Measurements from ENCODE around the gene CSNK2A1.

CSNK2A1 gene

DNA sequence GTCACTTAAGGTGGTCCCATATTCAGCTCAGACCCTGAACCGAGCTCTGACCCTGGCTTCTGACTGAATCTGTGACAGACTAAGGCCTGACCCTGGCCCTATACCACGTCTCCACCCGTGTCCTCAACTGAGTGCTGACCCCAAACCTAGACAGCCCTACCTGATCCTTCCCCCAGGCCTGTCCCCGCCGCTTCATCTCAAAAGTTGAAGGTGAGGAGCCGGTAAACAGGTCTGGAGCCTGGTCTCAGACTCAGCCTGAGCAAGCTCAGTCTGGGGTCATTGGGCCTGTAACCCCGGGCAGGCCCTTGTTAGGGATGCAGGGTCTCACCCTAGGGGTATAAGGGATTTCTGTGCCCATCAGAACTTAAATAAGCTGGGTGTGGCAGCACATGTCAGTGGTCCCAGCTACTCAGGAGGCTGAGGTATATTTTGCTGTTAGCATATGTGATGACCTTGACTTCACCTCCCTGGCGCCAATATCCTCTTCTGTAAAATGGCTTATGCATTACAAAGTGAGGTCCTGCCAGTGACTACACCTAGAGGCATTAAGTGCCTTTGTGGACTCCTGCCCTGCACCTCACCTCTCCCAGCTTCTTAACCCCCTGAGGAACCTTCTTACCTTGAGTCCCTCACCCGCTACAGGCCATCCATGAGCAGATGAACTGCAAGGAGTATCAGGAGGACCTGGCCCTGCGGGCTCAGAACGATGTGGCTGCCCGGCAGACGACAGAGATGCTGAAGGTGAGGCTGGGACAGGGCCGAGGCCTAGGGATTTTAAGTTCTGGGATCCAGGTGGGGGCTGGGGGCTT is 115.5 kb downstream of the CSNK2A1 start:
- Histone ChIP-seq H3K79me2 (ENCODE audit: low read length) (no peaks in the 10 kb centered on the region), H3K4me2 (ENCODE audit: low read depth, low read length) (no peak overlapping the region), H3F3A (ENCODE audit: insufficient read depth, low read length) (no peaks in the 10 kb centered on the region), H3K4me1 (ENCODE audit: low read length) (no peaks in the 10 kb centered on the region), H2AFZ (ENCODE audit: low read length) (no peak overlapping the region), H3K36me3 (replicated peaks; ENCODE audit: insufficient read depth, low read length) (no peaks in the 10 kb centered on the region), H4K20me1 (ENCODE audit: insufficient read depth, low read length) (no peaks in the 10 kb centered on the region), H3K9ac (ENCODE audit: low read length) (no peak overlapping the region), H3K27ac (ENCODE audit: low read length) (no peak overlapping the region), H3K9me3 (replicated peaks; ENCODE audit: insufficient read depth, low read length) (no peaks in the 10 kb centered on the region), H3K27me3 (replicated peaks; ENCODE audit: insufficient read depth, low read length) (no peaks in the 10 kb centered on the region), H3K4me3 (ENCODE audit: low read length) (no peak overlapping the region), H3K9me2 (replicated peaks; ENCODE audit: insufficient read depth, low read length) (no peaks in the 10 kb centered on the region)
- DNase-seq = no peak
- TF ChIP-seq EZH2 (optimal IDR thresholded peaks at IDR 0.05; ENCODE audit: low read depth, low read length) = no peak
- TF ChIP-seq, protein P1, sequence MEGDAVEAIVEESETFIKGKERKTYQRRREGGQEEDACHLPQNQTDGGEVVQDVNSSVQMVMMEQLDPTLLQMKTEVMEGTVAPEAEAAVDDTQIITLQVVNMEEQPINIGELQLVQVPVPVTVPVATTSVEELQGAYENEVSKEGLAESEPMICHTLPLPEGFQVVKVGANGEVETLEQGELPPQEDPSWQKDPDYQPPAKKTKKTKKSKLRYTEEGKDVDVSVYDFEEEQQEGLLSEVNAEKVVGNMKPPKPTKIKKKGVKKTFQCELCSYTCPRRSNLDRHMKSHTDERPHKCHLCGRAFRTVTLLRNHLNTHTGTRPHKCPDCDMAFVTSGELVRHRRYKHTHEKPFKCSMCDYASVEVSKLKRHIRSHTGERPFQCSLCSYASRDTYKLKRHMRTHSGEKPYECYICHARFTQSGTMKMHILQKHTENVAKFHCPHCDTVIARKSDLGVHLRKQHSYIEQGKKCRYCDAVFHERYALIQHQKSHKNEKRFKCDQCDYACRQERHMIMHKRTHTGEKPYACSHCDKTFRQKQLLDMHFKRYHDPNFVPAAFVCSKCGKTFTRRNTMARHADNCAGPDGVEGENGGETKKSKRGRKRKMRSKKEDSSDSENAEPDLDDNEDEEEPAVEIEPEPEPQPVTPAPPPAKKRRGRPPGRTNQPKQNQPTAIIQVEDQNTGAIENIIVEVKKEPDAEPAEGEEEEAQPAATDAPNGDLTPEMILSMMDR (IDR thresholded peaks at IDR 0.05; ENCODE audit: low read length) = no peak
- TF ChIP-seq EZH2phosphoT487 (IDR thresholded peaks at IDR 0.05; ENCODE audit: low read length) = no peak

DNA sequence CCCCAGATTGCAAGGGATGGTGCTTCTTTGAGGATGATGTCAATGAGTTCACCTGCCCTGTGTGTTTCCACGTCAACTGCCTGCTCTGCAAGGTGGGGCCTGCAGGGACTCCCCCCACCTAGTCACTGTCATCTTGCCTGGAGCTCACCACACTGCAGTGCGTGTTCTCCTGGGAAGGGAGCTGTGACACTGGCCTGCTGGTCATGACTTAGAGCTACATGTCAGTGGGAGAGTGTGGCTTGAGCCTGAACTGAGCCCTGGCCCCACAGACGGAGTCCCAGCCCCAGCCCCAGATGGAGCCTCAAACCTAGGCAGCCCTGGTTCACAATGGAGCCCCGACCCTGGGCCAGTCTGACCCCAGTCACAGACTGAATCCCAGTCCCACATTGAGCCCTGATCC is 116.2 kb downstream of the CSNK2A1 start:
- TF ChIP-seq EZH2phosphoT487 (IDR thresholded peaks at IDR 0.05; ENCODE audit: low read length) = no peak
- TF ChIP-seq EZH2 (optimal IDR thresholded peaks at IDR 0.05; ENCODE audit: low read depth, low read length) = no peak
- TF ChIP-seq, protein P1 (IDR thresholded peaks at IDR 0.05; ENCODE audit: low read length) = no peak

DNA sequence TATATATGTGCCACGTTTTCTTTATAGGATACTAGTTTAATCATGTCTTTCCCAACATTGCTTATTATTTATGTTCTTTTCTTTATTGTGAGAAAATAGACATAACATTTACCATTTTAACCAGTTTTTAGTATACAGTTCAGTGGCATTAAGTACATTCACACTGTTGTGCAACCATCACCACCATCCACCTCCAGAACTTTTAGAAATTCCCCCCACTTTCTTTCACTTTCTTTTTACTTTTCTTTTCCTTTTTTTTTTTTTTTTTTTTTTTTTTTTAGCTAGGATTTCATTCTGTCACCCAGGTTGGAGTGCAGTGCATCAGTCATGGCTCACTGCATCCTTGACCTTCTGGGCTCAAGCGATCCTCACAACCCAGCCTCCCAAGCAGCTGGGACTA is 117.0 kb downstream of the CSNK2A1 start:
- Histone ChIP-seq H4K20me1 (ENCODE audit: insufficient read depth, low read length) (no peaks in the 10 kb centered on the region), H3F3A (ENCODE audit: insufficient read depth, low read length) (no peaks in the 10 kb centered on the region), H3K4me3 (ENCODE audit: low read length) (no peak overlapping the region), H3K9ac (ENCODE audit: low read length) (no peak overlapping the region), H3K9me3 (replicated peaks; ENCODE audit: insufficient read depth, low read length) (no peaks in the 10 kb centered on the region), H3K4me1 (ENCODE audit: low read length) (no peaks in the 10 kb centered on the region), H3K36me3 (replicated peaks; ENCODE audit: insufficient read depth, low read length) (no peaks in the 10 kb centered on the region), H3K27ac (ENCODE audit: low read length) (no peak overlapping the region), H3K4me2 (ENCODE audit: low read depth, low read length) (no peak overlapping the region), H3K27me3 (replicated peaks; ENCODE audit: insufficient read depth, low read length) (no peaks in the 10 kb centered on the region), H3K79me2 (ENCODE audit: low read length) (no peaks in the 10 kb centered on the region), H3K9me2 (replicated peaks; ENCODE audit: insufficient read depth, low read length) (no peaks in the 10 kb centered on the region), H2AFZ (ENCODE audit: low read length) (no peak overlapping the region)
- DNase-seq = no peak
- TF ChIP-seq, protein P1 (IDR thresholded peaks at IDR 0.05; ENCODE audit: low read length) = no peak
- TF ChIP-seq EZH2 (optimal IDR thresholded peaks at IDR 0.05; ENCODE audit: low read depth, low read length) (no peak), EZH2phosphoT487 (IDR thresholded peaks at IDR 0.05; ENCODE audit: low read length) (no peak)

More for the DNA sequence above, 116.2 kb downstream of the CSNK2A1 start:
- Histone ChIP-seq H3K4me3 (ENCODE audit: low read length) (no peak overlapping the region), H2AFZ (ENCODE audit: low read length) (no peak overlapping the region), H3K36me3 (replicated peaks; ENCODE audit: insufficient read depth, low read length) (no peaks in the 10 kb centered on the region), H4K20me1 (ENCODE audit: insufficient read depth, low read length) (no peaks in the 10 kb centered on the region), H3K4me2 (ENCODE audit: low read depth, low read length) (no peak overlapping the region), H3K27ac (ENCODE audit: low read length) (no peak overlapping the region), H3K4me1 (ENCODE audit: low read length) (no peaks in the 10 kb centered on the region), H3K9ac (ENCODE audit: low read length) (no peak overlapping the region), H3K27me3 (replicated peaks; ENCODE audit: insufficient read depth, low read length) (no peaks in the 10 kb centered on the region), H3K9me3 (replicated peaks; ENCODE audit: insufficient read depth, low read length) (no peaks in the 10 kb centered on the region), H3K79me2 (ENCODE audit: low read length) (no peaks in the 10 kb centered on the region), H3K9me2 (replicated peaks; ENCODE audit: insufficient read depth, low read length) (no peaks in the 10 kb centered on the region), H3F3A (ENCODE audit: insufficient read depth, low read length) (no peaks in the 10 kb centered on the region)
- no peak for DNase-seq

Data from MM.1S (cell line).